ENCODE measurements around the gene KIFC1.
A peak's percentile ranks its signal among the peaks of the same experiment; 100 is the strongest.

The KIFC1 gene

DNA sequence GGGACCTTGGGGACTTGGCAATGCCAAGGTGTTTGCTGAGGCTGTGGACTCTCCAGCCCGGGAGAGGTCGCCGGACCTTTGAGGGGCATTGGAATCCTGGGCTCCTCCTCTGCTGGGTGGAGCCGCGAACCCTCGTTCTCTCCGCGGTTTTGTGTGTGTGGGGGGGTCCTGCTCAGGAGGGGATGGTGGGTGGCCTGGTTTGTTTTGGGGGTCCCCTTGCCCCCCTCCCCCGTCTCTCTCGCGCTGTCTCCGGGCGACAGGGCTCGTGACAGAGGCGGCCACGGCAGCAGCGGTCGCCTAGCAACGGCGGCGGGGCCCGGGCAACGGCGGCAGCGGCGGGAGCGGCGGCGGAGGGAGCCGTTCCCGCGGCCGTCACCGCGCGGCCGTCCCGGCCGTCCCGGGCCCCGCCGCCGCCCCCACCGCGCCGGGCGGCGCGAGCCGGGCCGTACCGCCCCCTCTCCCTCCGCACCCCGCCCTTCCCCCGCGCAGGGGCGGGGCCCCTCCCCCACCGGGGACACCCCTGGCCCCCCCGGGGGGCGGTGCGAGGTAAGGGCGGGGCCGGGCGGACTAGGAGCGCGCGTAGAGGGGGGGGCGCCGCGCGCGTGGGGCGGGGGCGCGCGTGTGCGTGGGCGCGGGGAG is 36.1 kb downstream of the KIFC1 start:
- peak; percentile 61 for DNase-seq

DNA sequence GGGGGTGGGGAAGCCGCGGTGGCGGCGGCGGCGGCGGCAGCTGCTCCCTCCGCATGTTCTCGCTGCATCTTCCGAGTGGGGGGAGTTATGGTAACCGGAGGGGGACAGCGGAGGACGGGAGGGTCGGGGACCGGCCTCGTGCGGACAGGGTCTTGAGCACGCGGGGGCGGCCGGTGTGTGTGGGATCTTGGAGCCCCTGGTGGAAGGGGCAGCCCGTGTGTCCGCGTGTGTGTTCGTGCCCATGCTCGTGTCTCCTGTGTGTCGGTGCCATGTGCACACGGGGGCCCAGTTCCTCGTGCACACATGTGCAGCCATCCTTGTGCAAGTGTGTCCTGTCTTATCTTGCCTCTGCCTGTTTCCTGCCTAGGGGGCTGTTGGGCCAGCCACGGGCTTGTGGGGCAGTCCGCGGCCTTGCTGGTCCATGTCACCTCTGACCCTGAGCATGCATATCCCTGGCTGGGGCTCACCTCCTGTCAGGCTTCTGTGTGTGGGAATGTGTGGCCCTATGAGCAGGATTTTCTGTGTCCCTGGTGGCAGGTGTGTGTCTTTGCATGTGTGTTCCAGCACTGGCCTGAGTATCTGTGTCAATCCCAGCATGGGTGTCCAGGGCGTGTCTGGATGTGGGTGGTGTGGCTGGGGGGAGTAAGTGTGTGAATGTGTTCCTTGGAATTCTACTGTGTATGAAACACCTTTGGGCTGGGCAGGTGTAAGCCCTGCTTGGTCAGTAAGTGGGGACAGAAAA is 36.8 kb downstream of the KIFC1 start:
- no peak for DNase-seq

DNA sequence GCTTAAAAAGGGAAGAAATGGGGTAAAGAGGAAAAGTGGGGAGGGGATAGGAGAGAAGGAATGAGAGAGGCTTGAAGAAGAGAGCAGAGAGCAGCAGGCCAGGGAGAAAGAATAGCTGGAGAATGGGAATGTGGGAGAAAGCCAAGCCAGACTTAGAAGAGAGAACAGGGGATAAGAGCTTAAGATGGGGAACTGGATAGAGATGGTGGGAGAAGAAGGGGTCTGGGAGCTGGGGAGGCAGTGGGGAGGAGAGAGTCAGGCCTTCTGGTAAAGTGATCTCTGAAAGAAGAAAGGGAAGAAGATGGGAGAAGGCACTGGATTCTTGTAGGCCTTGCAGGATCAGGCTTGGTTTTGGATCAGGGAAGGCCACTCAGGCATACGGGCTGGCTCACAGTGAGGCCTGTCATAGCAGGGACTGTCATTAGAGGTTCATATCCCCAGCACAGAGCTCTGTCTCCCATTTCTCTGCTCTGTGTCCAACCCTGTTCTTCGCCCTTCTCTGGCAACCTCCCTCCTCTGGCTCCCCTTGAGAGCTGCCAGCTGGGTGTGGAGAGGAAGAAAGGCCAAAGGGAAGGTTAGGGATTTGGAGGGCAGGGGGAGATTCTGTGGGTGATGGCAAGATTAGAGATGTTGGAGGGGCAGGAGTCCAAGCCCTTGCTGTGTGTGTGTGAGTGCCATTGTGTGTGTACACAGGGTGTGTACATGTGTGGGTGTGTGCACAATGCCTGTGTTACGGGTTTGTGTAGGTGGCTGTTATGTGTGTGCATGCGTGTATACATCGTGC is 37.5 kb downstream of the KIFC1 start:
- DNase-seq: no peak

DNA sequence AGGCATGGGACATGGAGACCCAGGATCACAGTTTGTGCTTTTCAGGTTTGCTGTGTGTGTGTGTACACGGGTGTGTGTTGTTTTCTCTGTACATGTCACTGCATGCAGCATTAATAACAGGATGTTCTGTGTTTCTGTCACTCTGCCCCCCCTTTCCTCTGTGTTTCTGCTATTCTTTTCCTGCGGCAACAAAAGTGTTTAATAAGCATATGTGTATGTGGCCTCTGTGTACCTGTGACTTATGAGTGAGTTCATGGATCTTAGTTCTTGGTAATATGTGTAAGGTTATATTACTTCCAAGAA is 38.1 kb downstream of the KIFC1 start:
- DNase-seq: no peak

DNA sequence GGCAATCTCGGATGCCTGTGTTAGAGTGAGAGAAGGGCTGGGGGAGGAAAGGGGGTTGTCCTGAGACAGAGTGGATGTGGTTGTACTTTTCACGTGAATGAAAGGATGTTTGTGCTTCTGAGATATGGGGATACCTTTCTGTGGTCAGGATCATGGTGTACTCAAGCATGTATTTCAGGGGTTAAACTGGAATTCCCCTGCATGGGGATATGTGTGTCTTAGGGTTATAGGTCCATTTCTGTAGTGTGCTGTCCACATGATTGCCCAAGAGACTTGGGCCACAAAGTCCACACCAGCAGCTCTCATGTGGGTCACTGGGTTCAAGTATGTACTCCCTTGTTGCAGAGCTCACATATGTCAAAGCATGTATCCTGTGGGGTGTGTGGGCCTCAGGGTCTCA is 38.7 kb downstream of the KIFC1 start:
- DNase-seq: no peak

DNA sequence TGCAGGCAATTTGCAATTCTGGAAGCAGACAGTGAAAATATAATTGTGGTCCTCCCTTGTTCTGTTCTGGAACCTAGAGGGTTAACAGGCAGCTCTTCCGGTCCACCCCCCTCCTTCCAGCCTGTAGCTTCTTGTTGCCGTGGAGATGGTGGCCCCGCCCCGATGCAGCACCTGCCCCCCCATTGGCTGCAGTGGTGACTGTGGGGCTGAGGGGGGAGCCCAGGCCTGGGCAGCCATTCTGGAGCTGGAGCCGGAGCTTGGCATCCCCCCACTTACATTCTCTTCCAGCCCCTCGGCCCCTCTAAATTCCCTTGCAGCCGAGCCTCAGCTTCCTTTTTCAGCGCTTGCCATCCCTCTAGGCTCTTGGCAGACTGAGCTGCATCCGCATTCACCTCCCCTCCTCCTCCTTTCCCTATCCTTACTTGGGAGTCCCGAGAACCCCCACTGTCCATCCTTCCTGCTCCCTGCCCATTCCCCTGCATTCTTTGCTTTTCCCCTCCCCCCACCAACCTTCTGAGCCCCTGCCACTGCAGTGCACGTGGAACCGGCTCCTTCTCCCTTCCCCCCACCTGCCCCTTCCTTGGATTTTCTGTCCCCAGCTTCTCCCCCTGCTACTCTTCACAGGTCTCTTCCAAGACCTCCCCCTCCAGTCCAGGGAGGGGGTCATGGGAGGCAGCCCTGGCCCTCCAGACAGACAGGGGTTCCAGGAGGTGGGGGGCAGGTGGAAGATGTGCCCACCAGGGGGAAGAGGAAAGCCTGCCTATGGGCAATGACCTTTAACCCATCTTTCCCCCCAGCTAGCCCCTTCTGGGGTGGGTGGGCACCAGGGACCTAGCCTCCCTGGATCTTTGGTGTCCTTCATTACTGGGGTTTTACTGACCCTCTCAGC is 39.6 kb downstream of the KIFC1 start:
- DNase-seq: peak; percentile 71

DNA sequence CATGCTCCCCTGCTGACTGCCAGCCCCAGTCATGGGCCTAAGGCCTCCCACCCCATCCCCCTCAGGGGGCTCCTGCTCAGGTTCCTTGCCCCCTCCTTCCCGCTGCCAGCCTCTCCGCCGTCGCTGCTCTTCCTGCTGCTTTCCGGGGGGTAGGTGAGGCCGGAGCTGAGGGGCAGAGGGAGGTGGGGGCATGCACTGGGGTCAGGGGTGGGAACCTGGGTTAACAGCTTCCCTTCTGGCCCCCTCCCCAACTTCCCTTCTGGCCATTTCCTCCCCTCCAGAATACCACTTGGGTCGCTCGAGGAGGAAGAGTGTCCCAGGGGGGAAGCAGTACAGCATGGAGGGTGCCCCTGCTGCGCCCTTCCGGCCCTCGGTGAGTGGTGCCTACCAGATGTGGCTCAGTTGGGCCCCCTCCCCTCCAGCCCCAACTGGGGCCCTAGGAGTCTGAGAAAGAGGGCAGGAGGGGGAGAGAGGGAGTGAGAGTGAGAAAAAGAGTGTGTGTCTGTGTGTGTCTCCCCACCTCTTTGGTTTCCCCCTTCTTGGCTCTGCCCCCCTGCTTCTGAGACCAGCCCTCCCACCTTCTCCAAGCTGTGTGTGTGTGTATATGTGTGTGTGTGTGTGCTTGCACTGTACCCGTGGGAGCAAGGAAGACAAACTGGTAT is 40.4 kb downstream of the KIFC1 start:
- DNase-seq: no peak

DNA sequence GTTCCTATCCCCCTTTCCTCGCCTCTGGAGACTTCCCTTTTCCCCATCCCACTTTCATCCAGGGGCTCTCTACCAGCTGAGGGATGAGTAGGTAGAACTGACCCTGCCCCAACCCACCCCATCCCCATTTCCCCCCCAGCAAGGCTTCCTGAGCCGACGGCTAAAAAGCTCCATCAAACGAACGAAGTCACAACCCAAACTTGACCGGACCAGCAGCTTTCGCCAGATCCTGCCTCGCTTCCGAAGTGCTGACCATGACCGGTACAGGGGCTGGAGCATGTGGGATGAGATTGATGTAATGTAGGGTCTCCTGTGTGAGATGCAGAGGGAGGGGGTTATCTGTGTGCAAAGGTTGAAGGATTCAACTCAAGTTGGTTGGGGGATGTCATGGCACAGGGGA is 40.9 kb downstream of the KIFC1 start:
- DNase-seq: no peak

DNA sequence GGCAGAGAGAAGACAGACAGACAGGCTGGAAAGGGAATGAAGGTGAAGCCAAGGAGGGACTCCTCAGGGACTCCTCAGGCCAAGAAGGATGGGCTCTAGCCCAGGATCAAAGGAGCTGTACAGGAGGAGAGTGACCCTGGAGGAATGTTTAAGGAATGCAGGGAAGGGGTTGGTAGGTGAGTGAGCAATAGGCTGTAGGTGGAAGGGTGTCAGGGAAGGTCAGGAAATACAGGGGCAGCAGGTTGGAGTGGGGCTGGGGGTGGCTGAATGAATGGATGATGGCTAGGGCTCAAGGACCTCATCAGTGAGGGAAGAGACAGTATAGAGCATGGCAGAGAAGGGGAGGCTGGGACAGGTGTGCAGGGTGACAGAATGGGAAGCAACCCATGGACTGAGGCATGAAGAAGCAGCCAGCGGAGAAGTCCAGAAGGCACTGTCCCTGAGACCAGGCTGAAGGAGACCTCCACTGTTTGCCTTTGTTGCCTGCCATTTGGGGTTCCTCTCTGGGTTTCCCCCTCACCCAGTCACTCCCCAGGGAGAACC is 41.4 kb downstream of the KIFC1 start:
- DNase-seq: no peak

DNA sequence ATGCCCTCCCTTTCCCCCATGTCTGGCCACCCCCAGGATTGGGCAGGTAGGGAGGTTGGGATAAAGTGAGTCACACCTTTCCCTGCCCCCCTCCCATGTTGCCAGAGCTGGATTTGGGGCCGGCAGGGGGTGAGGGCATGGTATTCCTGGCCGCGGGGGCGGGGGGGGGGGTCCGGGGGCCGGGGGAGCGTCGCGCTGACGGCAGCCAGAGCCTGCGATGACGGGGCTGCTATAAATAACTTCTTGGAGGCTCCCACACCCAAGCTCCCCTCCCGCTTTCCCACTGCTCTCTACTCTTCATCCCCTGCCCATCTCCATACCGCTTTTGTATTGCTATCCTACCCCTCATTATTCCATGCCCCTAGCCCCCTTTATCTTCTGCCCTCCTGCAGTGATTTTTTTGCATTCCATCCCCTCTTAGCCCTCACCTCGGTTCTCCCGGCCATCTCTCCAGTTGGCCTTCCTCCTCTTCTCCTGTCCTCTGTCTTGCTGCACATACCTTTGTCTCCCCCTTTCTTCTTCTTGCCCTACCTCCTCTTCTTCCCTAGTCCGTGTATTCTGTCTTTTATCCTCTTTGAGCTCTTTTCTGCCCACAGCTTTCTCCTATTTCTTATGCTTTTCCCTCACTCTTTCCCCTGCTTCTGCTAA is 42.0 kb downstream of the KIFC1 start:
- no peak for DNase-seq

DNA sequence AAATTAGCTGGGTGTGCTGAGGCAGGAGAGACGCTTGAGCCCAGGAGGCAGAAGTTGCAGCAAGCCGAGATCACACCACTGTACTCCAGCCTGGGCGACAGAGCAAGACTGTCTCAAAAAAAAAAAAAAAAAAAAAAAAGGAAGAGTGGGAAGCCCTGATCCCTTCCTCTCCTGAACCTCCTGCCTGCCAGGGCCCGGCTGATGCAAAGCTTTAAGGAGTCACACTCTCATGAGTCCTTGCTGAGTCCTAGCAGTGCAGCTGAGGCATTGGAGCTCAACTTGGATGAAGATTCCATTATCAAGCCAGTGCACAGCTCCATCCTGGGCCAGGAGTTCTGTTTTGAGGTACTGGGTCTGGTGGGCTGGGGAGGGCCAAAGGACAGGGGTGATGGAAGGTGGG is 43.3 kb downstream of the KIFC1 start:
- DNase-seq: no peak

DNA sequence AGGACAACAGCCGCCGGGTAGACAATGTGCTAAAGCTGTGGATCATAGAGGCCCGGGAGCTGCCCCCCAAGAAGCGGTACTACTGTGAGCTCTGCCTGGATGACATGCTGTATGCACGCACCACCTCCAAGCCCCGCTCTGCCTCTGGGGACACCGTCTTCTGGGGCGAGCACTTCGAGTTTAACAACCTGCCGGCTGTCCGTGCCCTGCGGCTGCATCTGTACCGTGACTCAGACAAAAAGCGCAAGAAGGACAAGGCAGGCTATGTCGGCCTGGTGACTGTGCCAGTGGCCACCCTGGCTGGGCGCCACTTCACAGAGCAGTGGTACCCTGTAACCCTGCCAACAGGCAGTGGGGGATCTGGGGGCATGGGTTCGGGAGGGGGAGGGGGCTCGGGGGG is 46.0 kb downstream of the KIFC1 start:
- DNase-seq: no peak

DNA sequence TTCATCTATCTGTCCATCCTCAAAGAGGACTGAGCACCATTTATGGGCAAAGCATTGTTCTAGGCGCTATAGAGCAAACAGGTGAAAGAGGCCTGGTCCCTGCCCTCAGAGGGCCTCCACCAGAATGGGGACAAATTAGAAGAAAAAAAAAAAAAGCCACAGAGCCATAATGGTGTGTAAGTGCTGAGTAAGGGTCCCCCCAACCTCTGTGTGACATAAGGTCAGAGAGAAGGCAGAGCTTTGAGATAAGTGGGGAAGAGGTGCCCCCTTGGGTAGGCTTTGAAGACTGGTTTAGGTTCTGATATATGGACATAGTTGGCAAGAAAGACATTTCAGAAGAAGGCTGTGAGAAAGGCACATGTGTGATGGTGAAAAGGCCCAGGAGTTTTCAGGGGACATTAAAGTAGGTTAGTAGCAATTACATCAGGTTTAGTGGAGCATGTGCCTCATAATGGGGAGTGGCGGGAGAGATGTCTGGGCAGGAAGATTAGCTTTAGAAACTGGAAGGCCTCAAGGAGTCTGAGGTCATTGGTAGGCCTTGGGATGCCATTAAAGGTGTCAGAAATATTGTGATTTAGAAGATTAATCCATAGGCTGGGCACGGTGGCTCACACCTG is 47.5 kb downstream of the KIFC1 start:
- no peak for DNase-seq

DNA sequence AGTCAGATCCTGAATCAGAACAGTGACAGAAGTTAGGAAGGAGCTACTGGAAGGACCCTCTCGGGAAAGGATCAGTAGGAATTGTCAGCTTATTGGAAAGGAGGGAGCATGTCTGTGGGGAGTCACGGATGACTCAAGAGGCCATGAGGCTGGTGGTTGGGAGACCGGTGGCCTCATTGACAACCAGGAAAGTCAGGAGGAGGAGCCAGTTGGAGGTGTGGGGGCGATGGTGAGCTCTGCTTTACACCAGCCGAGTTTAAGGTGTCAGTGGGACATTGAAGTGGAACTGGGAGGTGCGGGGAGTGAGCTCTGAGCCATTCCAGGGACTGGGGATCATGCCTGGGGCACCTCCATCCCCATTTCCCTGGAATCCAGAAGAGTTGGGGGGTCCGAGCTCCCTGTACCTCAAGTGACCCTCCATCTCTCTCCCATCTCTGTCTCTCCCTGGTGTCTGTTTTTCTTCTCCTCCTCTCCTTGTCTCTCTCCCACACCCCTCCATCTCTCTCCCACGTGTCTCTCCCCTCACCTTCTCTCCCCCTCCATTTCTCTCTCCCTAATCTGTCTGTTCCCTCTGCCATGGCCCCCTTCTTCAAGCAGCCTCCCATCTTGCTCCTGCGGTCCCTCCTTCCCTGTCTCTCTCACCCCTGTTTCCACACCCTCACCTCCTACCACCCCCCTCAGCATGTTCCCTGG is 48.5 kb downstream of the KIFC1 start:
- DNase-seq: no peak

DNA sequence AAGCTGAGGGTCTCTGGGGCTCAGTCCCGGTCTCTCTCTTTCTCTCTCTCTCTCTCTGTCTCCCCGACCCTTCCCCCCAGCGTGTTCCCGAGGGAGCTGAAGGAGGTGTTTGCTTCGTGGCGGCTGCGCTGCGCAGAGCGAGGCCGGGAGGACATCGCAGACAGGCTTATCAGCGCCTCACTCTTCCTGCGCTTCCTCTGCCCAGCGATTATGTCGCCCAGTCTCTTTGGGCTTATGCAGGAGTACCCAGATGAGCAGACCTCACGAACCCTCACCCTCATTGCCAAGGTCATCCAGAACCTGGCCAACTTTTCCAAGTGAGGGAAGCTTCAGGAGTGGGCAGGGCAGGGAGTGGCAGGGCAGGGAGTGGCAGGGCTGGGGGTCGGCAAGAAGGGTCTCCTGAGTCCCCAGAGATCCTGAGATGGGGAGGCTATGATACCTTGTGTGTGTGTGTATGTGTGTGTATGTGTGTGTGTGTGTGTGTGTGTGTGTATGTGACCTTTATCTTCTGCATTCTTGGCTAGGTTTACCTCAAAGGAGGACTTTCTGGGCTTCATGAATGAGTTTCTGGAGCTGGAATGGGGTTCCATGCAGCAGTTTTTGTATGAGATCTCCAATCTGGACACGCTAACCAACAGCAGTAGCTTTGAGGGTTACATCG is 49.2 kb downstream of the KIFC1 start:
- no peak for DNase-seq

DNA sequence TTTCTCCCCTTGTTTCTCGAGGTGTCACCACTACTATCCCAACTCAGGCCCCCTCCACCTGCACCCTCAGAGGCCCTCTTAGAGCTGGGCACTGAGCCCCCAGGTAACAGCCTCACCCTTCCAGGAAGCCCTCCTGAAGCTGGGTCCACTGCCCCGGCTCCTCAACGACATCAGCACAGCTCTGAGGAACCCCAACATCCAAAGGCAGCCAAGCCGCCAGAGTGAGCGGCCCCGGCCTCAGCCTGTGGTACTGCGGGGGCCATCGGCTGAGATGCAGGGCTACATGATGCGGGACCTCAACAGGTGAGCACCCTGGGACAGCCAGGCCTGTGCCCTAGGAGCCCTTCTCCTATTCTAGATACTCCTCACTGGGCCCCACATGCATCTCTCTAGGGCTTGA is 49.8 kb downstream of the KIFC1 start:
- DNase-seq: no peak

DNA sequence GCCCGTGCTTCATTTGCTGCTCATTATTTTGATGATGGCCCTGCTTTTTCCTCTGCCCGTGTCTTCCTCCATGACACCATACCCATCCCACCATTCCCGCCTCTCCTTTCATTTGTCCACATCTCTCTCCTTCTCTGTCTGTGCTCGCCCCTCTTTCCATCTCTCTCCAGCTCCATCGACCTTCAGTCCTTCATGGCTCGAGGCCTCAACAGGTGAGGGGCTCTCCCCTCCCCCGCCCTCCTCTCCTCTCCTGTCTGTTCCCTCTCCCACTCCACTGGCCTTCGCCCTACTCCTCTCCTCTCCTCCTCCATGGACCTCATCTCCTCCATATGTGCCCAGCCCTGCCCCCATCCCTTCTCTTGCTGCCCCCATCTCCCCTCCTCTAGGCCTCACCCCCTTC is 50.7 kb downstream of the KIFC1 start:
- no peak for DNase-seq

DNA sequence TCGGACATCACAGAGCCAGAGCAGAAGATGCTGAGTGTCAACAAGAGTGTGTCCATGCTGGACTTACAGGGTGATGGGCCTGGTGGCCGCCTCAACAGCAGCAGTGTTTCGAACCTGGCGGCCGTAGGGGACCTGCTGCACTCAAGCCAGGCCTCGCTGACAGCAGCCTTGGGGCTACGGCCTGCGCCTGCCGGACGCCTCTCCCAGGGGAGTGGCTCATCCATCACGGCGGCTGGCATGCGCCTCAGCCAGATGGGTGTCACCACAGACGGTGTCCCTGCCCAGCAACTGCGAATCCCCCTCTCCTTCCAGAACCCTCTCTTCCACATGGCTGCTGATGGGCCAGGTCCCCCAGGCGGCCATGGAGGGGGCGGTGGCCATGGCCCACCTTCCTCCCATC is 51.4 kb downstream of the KIFC1 start:
- no peak for DNase-seq

DNA sequence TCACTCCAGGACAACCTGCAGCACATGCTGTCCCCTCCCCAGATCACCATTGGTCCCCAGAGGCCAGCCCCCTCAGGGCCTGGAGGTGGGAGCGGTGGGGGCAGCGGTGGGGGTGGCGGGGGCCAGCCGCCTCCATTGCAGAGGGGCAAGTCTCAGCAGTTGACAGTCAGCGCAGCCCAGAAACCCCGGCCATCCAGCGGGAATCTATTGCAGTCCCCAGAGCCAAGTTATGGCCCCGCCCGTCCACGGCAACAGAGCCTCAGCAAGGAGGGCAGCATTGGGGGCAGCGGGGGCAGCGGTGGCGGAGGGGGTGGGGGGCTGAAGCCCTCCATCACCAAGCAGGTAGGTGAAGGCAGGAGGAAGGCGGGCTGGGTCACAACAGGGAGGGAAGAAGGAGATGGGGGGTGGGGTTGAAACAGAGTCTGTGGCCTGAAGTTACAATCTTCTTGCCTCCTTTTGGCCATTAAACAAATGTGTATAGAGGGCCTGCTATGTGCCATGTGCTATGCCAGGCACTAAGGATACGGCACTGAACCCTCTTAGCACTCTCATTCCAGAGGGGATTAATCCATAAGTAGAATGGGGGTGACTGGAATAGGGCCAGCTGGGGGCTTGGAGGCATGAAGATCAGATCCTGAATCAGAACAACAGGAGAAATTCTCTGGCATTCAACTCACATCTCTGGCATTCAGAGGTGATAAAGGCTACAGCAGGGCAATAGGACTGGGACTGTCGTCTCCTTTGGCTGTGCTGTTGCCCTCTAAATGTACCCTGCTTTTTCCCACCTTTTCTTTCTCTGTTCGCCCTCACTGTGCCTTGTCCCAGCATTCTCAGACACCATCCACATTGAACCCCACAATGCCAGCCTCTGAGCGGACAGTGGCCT is 52.2 kb downstream of the KIFC1 start:
- DNase-seq: no peak

Measured in activated CD4-positive, CD25-positive, alpha-beta regulatory T cell treated with anti-CD3 and anti-CD28 coated beads, Interleukin-2, amount 50 U/mL, for 72 hours (primary cell).